SKM-1 (cell line): Measurements from ENCODE around the gene PALM.
"Not testable (repeated sequence)": the region's sequence is repeated elsewhere in the genome, so short reads cannot be mapped to it uniquely, and the experiment has no call there.

Experiments
- DNase-seq: peaks from one replicate; lab custom pipeline; 2025; ENCODE audit not compliant: unreplicated experiment; lab: John Stamatoyannopoulos, UW

Gene PALM

DNA sequence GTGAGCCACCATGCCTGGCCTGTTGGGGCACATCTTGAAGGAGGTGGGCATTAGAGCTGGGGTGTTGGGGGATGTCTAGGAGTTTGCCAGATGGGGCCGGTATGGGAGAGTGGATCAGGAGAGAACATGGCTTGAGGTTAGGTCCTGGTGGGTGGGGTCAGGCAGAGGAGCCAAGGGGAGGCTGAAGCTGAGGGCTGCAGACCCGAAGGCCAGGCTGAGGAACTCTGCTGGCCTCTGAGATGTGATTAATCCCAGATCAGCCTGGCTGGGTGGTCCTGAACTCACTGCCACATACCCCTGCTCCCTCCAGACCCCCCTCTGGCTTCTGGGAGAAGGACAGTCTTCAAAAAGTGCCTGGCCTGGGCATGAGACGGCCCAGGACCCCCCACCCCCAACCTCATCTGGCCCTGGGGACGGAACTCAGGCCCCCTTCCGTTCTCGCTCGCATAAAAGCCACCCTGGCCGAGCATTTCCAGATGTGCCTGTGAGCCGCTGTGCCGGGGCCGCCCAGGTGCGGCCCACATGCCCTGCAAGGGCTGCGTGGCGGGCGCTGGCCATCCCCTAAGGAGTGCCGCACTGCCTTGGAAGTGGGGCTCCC, 29.8 kb upstream of the PALM start:
- DNase-seq: no peak

DNA sequence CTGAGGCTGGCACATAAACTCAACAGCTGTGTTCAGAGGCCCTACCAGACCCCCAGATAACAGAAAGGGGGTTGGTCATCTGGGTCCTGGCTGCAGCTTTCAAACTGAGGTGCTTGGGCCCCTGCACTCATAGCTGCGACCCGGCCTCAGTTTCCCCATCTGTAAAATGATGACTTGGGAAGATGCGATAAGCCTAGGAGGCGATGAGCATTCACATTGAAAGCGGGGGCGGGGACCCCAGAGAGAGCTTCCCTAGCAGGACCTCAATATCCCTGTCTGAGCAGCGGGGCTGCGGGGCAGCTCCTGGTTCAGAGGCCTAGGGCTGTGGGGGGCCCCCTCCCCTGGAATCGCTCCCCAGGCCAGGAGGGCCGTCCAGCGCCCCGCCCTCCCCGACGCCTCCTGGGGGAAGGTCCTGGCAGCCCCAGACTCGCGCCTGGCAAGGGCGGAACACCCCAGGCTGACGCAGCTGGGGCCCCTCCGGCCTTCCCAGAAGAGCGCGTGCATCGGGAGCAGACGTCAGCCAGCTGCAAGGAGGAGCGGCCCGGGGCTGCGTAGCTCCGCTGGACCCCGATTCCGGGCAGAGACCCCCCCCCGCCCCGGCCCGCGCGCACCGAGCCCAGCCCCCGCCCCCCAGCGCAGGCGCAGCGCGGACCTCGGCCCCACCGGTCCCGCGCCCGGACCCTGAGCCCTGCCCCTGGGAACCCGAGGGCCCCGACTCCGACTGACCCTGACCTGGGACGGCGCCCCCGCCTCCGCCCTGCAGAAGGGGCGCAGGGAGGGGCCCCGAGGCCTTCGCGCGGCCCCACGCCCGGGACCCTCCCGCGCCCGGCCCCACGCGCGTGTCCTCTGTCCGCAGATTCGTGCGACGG, 29.1 kb upstream of the PALM start:
- no peak for DNase-seq

DNA sequence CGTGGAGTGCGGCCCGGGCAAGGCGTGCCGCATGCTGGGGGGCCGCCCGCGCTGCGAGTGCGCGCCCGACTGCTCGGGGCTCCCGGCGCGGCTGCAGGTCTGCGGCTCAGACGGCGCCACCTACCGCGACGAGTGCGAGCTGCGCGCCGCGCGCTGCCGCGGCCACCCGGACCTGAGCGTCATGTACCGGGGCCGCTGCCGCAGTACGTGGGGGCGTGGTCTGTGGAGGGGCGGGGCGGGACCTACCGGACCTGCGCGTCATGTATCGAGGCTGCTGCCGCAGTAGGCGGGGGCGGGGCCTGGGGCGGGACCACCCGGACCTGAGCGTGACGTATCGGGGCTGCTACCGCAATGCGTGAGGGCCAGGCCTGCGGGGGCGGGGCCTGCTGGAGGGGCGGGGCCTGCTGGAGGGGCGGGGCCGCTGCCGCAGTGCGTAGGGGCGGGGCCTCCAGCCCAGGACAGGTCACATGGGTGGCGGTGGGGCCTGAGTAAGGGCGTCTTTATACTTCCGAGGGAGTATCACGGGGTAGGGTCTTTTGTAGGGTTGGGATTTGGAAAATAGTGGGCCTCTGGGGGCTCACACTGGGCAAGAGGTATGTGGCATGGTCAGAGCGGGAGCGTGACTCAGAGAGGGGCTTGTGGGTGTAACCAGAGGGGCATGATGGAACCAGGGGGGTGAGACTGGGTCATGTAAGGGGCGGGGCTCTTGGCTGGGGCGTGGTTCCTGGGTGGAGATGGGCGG, 28.3 kb upstream of the PALM start:
- peak; percentile 97 for DNase-seq

DNA sequence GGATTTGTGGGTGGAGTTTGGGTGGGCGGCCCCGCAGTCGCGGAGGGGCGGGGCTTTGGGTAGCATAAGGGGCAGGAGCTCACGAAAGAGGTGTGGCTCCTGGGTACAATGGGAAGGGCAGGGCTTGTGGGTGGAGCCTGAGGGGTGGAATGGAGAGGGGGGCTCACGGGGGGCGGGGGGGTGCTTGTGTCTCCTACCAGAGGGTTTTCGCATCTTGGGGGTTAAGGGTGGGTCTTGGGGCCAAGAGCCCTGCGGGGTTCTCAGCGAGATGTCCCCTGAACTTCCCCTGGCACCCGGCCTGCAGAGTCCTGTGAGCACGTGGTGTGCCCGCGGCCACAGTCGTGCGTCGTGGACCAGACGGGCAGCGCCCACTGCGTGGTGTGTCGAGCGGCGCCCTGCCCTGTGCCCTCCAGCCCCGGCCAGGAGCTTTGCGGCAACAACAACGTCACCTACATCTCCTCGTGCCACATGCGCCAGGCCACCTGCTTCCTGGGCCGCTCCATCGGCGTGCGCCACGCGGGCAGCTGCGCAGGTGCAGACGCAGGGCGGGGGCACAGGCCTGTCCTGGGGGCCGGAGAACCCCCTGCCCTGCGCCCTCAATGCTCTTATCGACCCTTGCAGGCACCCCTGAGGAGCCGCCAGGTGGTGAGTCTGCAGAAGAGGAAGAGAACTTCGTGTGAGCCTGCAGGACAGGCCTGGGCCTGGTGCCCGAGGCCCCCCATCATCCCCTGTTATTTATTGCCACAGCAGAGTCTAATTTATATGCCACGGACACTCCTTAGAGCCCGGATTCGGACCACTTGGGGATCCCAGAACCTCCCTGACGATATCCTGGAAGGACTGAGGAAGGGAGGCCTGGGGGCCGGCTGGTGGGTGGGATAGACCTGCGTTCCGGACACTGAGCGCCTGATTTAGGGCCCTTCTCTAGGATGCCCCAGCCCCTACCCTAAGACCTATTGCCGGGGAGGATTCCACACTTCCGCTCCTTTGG, 27.4 kb upstream of the PALM start:
- no peak for DNase-seq

DNA sequence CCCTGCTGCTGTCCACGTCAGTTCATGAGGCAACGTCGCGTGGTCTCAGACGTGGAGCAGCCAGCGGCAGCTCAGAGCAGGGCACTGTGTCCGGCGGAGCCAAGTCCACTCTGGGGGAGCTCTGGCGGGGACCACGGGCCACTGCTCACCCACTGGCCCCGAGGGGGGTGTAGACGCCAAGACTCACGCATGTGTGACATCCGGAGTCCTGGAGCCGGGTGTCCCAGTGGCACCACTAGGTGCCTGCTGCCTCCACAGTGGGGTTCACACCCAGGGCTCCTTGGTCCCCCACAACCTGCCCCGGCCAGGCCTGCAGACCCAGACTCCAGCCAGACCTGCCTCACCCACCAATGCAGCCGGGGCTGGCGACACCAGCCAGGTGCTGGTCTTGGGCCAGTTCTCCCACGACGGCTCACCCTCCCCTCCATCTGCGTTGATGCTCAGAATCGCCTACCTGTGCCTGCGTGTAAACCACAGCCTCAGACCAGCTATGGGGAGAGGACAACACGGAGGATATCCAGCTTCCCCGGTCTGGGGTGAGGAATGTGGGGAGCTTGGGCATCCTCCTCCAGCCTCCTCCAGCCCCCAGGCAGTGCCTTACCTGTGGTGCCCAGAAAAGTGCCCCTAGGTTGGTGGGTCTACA, 25.9 kb upstream of the PALM start:
- DNase-seq: no peak

DNA sequence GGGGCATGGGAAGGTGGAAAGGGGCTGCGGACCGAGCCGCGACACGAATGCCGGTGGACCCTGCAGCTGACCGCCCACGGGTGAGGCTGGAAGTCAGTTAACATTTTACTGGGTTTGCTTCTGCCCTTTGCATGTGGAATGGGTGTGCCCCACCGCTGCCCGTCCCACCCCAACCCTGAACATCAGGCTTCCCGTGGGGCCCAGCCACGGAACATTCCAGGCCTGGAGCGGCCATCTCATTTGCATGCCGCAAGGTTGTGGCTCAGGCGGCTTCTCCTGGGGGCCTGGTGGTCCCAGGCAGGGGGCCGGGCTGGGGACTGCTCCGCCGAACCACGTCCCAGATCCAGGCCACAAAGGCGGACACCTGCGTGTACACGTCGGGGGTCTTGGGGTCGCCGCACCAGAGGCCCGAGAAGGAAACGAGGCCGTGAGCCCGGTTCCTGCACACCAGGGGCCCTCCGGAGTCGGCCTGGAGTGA, 23.2 kb upstream of the PALM start:
- DNase-seq: no peak

DNA sequence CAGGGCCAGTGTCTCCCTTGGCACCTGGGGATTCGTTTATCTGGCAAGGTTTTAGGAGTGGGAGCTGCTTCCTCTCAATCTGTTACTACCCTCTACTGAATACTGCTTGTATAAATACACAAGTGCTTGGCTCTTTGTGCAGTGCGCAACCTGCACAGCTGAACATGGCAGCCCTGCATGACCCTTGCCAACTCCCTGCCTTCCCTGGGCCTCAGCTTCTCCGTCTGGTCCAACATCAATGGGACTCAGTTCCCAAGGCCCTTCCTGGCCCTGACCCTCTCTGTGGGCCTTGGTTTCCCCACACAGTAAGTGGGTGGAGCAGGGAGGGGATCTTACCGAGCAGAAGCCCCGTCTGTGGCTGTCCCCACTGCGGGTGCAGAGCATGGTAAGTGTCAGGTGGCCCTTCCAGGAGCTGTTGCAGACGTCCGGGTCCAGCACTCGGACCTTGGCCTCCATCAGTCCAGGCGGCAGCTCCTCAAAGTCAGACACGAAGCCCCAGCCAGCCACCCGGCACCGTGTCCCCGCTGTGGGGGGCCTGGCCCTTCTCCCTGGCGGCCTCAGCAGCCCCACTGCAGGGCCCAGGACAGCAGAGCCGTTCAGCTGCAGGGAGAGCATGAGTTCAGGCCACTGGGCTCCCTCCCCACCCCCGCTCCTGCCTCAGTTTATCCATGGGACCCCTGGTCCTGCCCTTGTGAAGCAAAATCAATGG, 22.0 kb upstream of the PALM start:
- DNase-seq: no peak

DNA sequence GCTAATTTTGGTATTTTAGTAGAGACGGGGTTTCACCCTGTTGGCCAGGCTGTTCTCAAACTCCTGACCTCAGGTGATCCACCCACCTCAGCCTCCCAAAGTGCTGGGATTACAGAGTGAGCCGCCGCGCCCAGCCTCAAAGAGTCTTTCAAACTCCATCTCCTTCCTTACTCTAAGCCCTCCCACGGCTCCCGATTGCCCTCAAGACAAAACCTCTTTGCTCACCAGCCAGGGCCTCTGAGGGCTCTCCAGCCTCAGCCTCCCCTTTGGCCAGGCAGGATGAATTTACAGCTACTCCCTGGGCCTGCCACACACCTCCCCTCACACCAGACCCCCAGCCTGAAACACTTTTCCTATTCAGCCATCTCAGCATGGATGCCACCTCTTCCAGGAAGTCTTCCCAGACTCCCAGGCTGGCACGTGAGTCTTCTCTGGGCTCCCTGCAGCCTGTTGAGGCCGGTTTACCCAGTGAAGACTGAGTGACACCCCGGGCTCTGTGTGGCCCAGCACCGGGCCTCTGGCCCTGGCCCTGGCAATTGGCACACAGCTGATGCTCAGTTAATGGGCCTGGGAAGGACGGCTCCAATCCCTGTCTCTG, 21.1 kb upstream of the PALM start:
- DNase-seq: no peak

DNA sequence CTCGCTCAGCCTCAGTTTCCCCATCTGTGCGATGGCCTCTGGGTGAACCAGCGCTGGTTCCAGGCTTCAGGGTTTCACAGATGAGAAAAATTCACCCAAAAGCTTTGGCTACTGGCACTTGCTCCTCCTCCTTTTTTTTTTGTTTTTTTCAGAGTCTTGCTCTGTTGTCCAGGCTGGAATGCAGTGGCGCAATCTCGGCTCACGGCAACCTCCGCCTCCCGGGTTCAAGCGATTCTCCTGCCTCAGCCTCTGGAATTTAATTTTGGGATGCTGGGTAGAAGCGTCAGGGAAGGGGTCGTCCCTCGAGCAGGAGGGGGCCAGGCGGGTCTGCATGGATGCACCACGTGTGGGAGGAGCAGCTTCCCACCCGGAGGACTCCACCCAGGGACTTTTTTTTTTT, 20.5 kb upstream of the PALM start:
- no peak for DNase-seq

DNA sequence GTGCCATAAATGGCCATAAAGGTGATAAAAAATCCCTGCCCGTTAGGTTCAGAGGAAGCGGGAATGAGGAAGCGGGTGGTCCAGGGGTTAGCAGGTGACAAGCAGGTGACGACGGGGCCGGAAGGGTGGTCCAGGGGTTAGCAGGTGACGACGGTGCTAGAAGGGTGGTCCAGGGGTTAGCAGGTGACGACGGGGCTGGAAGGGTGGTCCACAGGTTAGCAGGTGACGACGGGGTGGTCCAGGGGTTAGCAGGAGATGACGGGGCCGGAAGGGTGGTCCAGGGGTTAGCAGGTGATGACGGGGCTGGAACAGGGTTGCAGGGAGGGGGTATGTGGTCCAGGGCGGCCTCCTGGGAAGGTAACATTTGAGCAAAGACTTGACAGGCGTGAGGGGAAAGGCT, 19.7 kb upstream of the PALM start:
- no peak for DNase-seq

DNA sequence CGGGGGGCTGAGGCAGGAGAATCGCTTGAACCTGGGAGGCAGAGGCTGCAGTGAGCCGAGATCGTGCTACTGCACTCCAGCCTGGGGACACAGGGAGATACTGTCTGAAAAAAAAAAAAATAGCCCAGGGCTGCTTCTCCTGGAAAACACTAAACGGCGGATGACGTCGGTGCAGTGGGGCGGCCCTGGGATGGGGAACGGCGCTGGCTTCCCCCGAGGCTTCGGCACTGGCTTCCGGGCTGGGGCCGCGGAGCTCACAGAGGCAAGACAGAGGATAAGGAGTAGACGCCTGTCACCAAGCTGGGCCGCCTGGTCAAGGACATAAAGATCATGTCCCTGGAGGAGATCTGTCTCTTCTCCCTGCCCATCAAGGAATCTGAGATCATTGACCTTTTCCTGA, 18.5 kb upstream of the PALM start:
- no peak for DNase-seq

DNA sequence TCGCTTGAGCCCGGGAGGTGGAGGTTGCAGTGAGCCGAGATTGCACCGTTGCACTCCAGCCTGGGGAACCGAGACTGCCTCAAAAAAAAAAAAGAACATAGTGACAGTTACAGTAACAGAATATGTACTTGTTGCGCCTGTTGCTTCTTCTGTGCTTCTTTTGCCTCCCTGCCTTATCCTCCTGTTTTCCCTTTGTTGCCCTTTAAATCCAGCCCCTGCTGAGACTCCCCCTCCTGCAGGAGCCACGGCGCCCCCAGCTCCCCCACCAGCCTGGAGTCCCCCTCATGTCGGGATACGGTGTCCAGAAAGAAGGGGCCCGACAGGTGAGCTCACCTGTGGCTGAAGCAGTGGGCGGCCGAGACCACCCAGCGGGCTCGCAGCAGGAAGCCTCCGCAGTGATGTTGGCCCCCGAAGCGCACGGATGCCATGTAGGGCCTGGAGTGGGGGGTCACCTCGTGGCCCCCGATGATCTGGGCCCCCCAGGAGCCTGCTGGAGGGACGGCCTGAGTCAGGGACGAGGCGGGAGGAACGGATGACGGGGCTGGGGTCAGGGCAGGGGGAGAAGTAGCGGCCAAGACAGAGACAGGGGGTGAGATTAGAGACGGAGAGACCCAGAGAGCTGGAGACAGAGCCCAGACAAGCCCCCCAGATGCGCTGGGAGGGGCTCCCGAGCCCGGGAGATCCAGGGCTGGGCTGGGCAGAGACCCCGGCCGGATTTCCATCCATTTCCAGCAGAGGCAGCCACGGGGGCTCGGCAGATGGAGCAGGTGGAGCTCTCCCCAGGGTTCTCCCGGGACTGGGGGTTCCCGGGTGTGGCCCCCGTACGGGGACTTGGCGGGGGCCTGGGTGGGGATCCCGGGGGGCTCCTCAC, 14.0 kb upstream of the PALM start:
- DNase-seq: no peak

DNA sequence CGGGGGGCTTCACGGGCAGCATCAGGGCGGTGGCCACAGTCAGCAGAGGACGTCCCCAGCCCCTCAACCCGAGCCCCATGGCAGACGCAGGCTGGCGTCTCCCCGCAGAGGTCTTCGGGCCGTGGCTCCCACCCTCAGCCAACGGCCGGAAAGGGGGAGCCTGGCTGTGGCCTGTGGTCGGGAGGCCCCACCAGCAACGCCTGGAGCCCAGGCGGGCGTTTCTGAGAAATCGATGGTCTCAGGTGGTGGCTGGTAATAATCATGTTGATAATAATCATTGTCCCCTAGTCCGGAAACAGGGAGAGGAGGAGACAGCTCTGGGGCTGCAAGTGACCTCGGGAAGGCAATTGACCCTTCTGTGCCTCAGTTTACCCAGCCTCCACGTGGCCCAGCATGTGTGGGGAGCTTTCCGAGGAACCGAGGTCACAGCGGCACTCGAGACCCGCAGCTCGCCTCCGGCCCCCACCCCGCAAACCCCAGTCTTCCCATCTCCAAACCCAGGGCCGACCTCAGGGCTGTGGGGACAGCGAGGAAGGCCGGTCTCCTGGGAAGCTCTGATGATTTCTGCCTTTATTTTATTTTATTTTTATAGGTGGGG, 13.3 kb upstream of the PALM start, which contains the start of gene PRSS57:
PRSS57 (minus strand) TSS at position 101 of the 598 bp plus-strand sequence; CDS start at position 79, 22 bp downstream.
- DNase-seq: no peak

DNA sequence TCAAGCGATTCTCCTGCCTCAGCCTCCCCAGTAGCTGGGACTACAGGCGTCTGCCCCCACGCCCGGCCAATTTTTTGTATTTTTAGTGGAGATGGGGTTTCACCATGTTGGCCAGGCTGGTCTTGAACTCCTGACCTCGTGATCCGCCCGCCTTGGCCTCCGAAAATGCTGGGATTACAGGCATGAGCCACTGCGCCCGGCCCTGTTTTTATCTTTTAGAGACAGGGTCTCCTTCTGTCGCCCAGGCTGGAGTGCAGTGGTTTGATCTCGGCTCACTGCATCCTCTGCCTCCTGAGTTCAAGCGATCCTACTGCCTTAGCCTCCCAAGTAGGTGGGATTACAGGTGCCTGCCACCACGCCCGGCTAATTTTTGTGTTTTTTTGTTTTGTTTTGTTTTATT, 10.2 kb upstream of the PALM start:
- DNase-seq: not testable (repeated sequence)

DNA sequence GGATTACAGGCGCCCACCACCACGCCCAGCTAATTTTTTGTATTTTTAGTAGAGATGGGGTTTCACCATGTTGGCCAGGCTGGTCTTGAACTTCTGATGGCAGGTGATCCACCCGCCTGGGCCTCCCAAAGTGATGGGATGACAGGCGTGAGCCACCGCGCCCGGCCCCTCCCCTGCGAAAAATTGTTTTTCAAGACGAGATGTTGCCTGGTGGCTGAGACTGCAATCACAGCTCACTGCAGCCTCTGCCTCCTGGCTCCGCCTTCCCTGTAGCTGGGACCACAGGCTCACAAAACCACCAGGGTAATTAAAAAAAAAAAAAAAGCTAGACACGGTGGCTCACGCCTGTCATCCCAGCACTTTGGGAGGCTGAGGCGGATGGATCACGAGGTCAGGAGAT, 8.8 kb upstream of the PALM start:
- not testable (repeated sequence) for DNase-seq

DNA sequence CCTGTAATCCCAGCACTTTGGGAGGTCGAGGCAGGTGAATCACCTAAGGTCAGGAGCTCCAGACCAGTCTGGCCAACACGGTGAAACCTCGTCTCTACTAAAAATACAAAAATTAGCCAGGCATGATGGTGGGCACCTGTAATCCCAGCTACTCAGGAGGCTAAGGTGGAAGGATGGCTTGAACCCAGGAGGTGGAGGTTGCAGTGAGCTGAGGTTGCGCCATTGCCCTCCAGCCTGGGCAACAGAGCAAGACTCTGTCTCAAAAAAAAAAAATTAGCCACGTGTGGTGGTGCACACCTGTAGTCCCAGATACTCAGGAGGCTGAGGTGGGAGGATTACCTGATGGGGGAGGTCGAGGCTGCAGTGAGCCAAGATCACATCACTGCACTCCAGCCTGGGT, 5.9 kb upstream of the PALM start:
- not testable (repeated sequence) for DNase-seq

DNA sequence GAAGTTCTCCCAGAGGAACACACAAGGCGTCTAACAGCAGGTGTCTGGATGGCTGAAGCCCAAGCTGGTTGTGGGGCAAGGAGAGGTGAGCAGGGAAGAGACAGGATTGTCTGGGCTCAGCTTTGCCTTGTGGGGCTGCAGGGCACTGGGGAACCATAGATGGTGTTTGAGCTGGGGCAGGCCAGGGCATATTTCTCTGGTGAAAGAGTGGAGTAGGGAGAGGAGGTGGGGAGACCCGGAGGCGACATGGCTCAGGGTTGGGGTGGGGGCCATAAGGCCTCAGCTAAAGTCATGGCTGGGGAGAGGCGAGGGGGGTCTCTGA, 5.4 kb upstream of the PALM start:
- no peak for DNase-seq
